Fibroblast of the conjunctiva (primary cell): Measurements from ENCODE around the gene DNAJC27.
"Not testable (repeated sequence)": the region's sequence is repeated elsewhere in the genome, so short reads cannot be mapped to it uniquely, and the experiment has no call there.

Experiments used
- DNase-seq: peaks from one replicate; pipeline ENCODE4 v3.0.0-alpha.2; 2010; ENCODE audit warnings: low read depth

Gene DNAJC27

DNA sequence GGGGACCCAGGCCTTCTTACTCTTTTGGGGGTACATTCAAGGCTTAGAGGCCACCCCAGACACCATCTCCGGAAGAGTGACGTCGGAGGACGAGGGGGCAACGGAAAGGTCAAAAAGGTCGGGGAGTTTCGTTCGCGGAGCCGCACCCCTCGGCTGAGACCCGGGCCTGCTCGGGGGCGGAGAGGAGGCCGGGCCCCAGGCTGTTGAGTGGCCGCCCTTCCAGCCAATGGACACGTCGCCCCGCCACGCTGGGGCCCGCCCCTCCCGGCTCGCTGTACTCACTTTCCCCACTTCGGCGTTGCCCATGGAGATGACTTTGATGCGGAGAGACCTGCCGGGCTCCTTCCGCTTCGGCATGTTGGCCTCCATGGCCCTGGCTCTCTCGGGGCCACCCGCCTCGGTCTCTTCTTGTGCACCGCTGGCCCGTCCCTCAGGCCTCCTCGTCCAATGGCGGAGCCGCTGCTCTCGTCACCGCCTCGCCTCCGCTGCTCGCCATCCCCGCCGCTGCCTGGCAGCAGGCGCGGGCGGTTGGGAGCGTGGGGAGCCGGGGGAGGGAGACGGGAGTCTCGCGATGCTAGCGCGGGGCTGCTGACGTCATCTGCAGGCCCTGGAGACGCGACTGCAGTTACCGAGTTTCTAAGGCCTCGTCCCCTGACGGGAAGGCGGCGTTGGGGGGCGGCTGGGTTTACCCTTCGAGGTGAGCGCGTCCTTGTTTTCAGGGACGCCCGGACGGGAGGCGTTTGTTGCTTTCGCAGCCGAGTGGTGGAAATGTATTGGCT lies at the start of gene DNAJC27:
TSS of gene DNAJC27 (minus strand) at position 420 of the 779 bp plus-strand sequence. CDS start at position 369, 51 bp downstream.
- DNase-seq, result peak; percentile 97

GRCh38 chr2:25018681-25019080 lies 46.9 kb upstream of the DNAJC27 start:
- no peak for DNase-seq

GRCh38 chr2:25014631-25015030 lies 42.9 kb upstream of the DNAJC27 start:
- no peak for DNase-seq

- not testable (repeated sequence) for DNase-seq
Observed at GRCh38 chr2:25011342-25011741, 39.6 kb upstream of the DNAJC27 start.

DNA sequence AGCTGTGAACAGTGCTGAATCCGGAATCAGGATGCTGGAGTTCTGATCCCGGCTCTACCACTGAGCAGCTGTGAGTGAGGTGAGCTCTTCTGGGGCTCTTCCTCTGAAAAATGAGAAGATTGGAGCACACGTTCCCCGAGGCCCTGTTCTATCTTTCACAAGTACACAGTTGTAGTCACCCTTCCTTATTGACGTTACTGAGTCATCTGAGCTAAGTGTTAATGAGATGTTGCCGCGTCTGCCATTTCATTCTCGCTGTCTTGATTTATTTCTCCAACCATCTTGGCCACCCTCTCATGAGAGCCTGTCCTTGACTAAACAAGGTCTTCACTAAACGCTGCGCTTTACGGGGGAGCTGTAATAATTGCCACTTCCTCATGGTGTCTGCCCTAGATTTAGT lies 38.2 kb upstream of the DNAJC27 start:
- DNase-seq, result no peak

DNA sequence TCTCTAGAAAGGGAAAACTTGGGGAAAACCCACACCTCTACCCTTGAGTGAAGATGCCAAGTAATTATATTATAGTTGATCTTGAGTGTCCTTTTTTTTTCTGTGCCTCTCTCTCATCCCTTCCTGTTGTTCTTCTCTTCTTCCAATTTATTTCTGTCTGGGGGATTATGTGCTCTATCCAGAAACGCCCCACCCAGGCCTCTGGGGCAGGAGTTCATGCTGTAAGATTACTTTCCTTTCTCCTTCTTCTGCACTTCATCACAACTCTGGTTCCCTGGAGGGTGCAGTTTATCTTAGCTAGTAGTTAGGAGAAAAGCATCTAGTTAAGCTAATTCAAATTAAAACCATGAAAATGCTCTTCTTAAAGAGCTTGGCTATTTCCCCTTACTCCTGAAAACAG lies 30.3 kb upstream of the DNAJC27 start:
- no peak for DNase-seq

DNA sequence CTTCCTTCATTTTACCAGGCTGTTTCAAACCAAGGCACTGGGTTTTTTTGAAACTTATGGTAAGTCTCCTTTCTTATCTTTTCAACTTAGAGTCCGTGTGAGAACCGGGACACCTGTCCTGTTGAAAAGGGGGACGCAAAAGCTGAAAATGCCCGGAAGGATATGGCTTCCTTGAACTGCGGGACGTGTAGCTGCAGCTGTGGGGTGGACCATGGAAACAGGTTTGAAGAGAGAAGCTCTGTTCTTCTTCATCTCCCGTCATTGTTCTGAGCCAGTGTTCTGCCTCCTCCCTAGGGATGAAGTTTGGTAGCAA lies 29.5 kb upstream of the DNAJC27 start:
- DNase-seq, result no peak

- no peak for DNase-seq
Observed at GRCh38 chr2:25000503-25001324, 29.0 kb upstream of the DNAJC27 start.

DNA sequence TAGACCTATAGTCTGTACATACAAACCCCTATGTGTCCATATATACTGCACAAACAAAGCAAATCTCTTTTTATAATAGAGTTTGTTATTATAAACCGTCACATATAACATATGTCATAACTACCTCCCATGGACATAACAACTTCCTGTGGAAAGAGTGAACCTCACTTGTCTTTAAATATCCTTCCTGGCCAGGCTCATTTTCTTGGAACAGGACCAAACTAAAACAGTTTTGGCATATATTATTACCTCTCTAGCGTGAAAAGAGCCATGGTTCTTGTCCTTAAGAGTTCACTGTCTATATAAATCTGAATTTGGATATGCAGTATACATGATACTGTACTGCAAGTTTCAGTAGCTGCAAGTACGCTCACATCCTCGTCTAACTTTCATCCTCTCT lies 28.3 kb upstream of the DNAJC27 start:
- no peak for DNase-seq

DNA sequence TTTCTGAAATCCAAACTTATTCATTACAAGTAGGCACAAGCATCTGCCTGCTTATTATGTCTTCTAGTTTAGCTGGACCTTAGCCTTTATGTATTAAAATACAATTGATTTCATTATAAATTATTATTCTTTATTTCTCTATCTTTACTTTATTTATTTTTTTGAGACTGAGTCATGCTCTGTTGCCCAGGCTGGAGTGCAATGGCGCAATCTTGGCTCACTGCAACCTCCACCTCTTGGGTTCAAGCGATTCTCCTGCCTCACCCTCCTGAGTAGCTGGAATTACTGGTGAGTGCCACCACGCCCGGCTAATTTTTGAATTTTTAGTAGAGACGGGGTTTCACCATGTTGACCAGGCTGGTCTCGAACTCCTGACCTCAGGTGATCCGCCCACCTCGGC lies 27.3 kb upstream of the DNAJC27 start:
- not testable (repeated sequence) for DNase-seq

GRCh38 chr2:24994146-24994724 lies 22.5 kb upstream of the DNAJC27 start:
- no peak for DNase-seq

GRCh38 chr2:24993406-24994145 lies 21.8 kb upstream of the DNAJC27 start:
- DNase-seq, result no peak

DNA sequence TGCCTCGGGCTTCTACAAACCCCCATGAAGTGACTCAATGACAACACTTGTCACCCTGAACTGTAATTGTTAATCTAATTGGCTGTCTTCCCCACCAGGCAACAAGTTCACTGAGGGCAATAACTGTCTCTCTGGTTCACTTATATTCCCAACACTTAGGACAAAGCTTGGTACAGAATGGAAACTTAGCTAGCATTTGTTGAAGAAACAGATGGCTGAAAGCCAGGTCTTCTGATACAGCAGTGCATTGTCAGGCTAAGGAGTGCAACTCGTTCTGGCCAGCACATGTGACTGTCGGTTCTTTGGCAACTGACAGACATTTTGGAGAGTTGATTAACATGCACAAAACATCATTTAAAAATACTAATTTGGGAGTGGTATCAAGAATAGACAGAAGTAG lies 14.6 kb upstream of the DNAJC27 start:
- no peak for DNase-seq

DNA sequence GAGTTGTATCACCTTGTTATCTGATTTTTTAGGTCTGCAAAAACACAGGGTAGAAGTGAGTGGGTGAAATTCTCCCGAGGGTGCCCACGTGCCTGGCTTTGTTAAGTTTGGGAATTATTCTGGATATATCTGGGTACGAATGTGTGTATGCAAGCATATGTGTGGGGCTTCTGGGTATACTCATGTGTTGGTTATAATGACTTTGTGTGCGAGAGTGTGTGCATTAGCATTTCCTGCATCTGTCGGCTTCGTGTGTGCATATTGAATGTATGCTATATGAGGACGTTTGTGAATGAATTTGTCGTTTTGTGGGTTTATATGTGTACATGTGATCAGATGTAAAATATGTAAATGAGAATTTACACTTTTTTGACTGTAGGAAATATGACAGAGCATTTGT lies 13.8 kb upstream of the DNAJC27 start:
- no peak for DNase-seq

GRCh38 chr2:24984912-24985311 lies 13.2 kb upstream of the DNAJC27 start:
- DNase-seq, result no peak

DNA sequence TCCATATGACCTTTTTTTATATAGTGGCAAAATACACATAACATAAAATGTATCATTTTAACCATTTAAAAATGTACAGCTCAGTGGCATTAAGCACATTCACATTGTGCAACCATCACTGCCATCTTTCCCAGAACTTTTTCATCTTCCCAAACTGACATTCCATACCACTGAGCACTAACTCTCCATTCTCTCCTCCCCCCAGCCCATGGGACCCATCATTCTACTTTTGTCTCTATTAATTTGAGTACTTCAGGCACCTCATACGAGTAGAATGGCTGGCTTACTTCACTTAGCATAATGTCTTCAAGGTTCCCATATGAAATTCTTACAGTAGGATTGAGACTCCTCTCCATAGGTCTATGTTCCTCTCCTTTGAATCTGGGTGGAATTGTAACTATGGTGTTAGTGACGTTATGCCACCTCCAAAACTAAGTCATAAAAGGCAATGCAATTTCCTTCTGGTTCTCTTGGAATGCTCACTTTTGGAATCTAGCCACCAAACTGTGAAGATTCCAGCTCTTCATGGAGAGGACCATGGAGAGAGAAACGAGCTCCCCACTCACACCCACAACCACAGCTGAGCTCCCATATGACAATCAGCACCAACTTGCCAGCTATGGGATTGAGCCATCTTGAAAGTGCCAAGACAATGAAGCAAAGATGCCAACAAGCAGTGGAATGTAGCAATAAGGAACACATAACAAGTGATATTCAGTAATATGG lies 9.8 kb upstream of the DNAJC27 start:
- DNase-seq, result no peak

- DNase-seq, result no peak
Observed at GRCh38 chr2:24978661-24979060, 6.9 kb upstream of the DNAJC27 start.

GRCh38 chr2:24977631-24978030 lies 5.9 kb upstream of the DNAJC27 start:
- no peak for DNase-seq

GRCh38 chr2:24973812-24974211 lies 2.1 kb upstream of the DNAJC27 start:
- no peak for DNase-seq

GRCh38 chr2:24972315-24972961 lies 683 bp upstream of the DNAJC27 start:
- DNase-seq, result no peak

DNA sequence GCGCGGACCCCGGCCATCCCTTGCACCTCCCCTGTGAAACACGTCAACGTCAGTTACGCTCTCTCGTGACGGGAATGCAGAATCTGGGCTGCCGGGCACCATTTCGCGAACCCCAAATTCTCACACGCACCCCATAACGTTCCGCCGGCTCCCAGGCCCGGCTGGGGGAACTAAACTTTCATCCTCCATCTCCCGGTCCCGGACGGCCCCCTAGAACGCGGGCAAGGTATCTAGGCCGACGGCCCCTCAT lies 544 bp downstream of the DNAJC27 start:
- DNase-seq, result no peak
